K562 (cell line): ENCODE results near the gene CAMSAP3. TPM values are rescaled to one million over a fixed set of nuclear protein-coding genes. Genes with fewer than 3 reads are reported as not detected.

Experiments
- CHCHD3 ChIP-seq: fragments of 250-450 bp; sonication (Bioruptor Pico); IDR thresholded peaks from 2 replicates; pipeline ENCODE4 v2.1.2; 2022; ENCODE audit warnings: mild to moderate bottlenecking
- COPS2 ChIP-seq: fragments of 450-650 bp; conservative IDR thresholded peaks from 2 replicates; pipeline ENCODE4 v1.6.1; 2016; ENCODE audit warnings: mild to moderate bottlenecking, moderate library complexity
- GATAD2B ChIP-seq: fragments of 450-650 bp; IDR thresholded peaks from 2 replicates; pipeline ENCODE4 v1.6.1; 2017; ENCODE audit warnings: mild to moderate bottlenecking, borderline replicate concordance
- IRF1 ChIP-seq: sonication (generic); formaldehyde crosslinking; IDR thresholded peaks from 2 replicates; pipeline ENCODE4 v1.8.0; 2022; ENCODE audit warnings: missing genetic modification reagents, mild to moderate bottlenecking, borderline replicate concordance
- MAFG ChIP-seq: fragments of 450-650 bp; conservative IDR thresholded peaks from 2 replicates; pipeline ENCODE4 v1.6.1; 2016; ENCODE audit warnings: missing genetic modification characterization, missing compliant biosample characterization
- NFRKB ChIP-seq: fragments of 450-650 bp; IDR thresholded peaks from 2 replicates; pipeline ENCODE4 v1.6.1; 2016; ENCODE audit warnings: low read depth
- RBM25 ChIP-seq: fragments of 200-400 bp; formaldehyde crosslinking; IDR thresholded peaks from 2 replicates; pipeline ENCODE4 v1.6.1; 2018; ENCODE audit warnings: low read length, low read depth, moderate library complexity; ENCODE audit not compliant: severe bottlenecking
- RNF219 ChIP-seq: fragments of 250-450 bp; sonication (Bioruptor Pico); IDR thresholded peaks from 2 replicates; pipeline ENCODE4 v1.5.0; 2022; ENCODE audit warnings: mild to moderate bottlenecking
- TFAP4 ChIP-seq: sonication (generic); formaldehyde crosslinking; IDR thresholded peaks from 2 replicates; pipeline ENCODE4 v1.8.0; 2022; ENCODE audit warnings: missing genetic modification reagents, mild to moderate bottlenecking, moderate library complexity, borderline replicate concordance
- ZNF354B ChIP-seq: fragments of 250-450 bp; sonication (Bioruptor Pico); IDR thresholded peaks from 2 replicates; pipeline ENCODE4 v1.4.0; 2020
- ZNF384 ChIP-seq: IDR thresholded peaks from 2 replicates; pipeline ENCODE4 v1.6.1; 2012; ENCODE audit warnings: low read depth, low read length, improper control_type of control experiment
- ZNF592 ChIP-seq: fragments of 450-650 bp; IDR thresholded peaks from 2 replicates; pipeline ENCODE4 v1.6.1; 2017; ENCODE audit warnings: antibody characterized with exemption, mild to moderate bottlenecking
- ZNF609 ChIP-seq: sonication (generic); formaldehyde crosslinking; IDR thresholded peaks from 2 replicates; pipeline ENCODE4 v1.8.1; 2023; ENCODE audit warnings: missing genetic modification reagents, mild to moderate bottlenecking, borderline replicate concordance
- polyA plus RNA-seq, 8 experiments: library from polyadenylated mRNA; depleted of rRNA in 4 of 8; stranded (reverse) in 5 of 8; unstranded in 3 of 8; fragments of >200 nt; fragmentation: Nextera tagmentation in 2 of 8; fragmentation: Illumina TruSeq in 1 of 8; extraction: Ambion mirVana in 2 of 8; extraction: Trizol in 1 of 8; gene quantifications; 2 replicates each; pipeline versions ENCODE4 v1.2.1 to v1.2.3, GENCODE V29; 2011 to 2014; ENCODE audit warnings: inconsistent platforms in 1 of 8, missing spikeins in 1 of 8
- total RNA-seq, 7 experiments: library from RNA; depleted of rRNA in 6 of 7; stranded (reverse); fragments of >200 nt in 6 of 7; fragmentation: Illumina TruSeq in 2 of 7; extraction: Trizol in 2 of 7; gene quantifications; 2 replicates each; pipeline versions ENCODE4 v1.2.1 to v1.2.3, GENCODE V29; 2011 to 2021; ENCODE audit warnings: low replicate concordance in 1 of 7

CAMSAP3 gene
- total and polyA plus RNA-seq, 9 of the 15 experiments (the other 6 are each of a cell fraction or from before 2014, with no cell fraction given), result 0.01 to 0.89 (median 0.22) TPM; not detected in 1

GRCh38 chr19:7652061-7652641 is 56.5 kb downstream of the CAMSAP3 start (continued):
- TF ChIP-seq RNF219 (CRISPR knock-in tag) (no peak), NFRKB (0 out of 2 replicates have a peak, but pooled peaks have one; percentile 20), MAFG (tag) (no peak), CHCHD3 (no peak), COPS2 (no peak), ZNF354B (no peak), ZNF384 (peak; percentile 85), ZNF592 (no peak; the same call in 1 of the 2 replicates), IRF1 (no peak), TFAP4 (CRISPR knock-in tag) (peak; percentile 65; the same call in 1 of the 2 replicates), RBM25 (no peak), GATAD2B (no peak), ZNF609 (no peak)
